GM10847 (cell line): ENCODE results near the gene TMEM212.

ENCODE experiments used
- POLR2A ChIP-seq: IDR thresholded peaks from 2 replicates; pipeline ENCODE4 v1.6.1; 2011; ENCODE audit not compliant: insufficient read length; ENCODE audit errors: extremely low read depth

The TMEM212 gene

DNA sequence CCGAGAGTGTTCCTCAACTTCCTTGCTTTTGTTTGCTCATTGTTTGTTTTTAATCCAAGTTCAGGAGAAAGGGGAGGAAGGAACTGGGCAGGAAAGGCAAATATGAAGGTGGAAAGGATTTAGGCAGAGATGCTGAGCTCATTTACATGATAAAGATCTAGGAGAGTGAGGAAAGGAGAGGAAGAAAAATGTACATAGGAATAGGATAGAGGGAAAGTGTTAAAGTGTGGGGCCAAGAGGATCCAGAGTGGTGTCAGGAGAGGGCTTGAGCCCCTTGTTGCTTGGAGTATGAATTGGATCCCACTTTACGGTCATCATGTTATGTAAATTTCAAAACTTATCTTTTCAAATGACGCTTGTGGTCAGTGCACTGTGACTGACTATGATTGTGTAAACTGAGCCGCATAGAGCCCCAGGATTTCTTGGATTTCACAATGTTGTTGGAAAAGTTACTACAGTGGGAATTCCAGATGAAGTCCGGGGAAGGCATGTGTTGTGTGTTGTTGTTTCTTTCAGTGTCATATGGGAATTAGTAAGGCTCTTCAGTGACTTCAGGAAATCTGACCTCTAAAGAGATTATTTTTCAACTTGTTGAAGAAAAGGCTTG lies 17.8 kb upstream of the TMEM212 start:
- no peak for TF ChIP-seq POLR2A

DNA sequence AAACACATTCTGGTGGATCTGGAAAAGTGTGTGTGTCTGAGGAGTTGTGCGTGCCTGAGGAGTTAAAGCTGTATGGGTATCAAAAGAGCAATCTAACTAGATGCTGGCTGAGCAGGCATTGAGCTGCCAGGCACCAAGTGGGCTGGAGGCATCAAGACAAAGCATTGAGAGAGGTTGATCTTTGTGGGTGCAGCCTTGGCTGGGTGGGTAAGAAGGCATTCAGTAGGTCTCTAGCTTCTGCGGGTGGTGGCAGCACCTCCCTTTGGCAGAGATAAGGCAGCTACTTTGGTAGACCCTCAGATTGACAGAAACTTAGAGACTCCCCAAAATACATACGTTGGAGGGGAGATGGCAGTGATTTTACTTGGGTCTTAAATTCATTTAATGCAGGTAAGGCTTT lies 15.8 kb upstream of the TMEM212 start:
- TF ChIP-seq POLR2A = no peak

DNA sequence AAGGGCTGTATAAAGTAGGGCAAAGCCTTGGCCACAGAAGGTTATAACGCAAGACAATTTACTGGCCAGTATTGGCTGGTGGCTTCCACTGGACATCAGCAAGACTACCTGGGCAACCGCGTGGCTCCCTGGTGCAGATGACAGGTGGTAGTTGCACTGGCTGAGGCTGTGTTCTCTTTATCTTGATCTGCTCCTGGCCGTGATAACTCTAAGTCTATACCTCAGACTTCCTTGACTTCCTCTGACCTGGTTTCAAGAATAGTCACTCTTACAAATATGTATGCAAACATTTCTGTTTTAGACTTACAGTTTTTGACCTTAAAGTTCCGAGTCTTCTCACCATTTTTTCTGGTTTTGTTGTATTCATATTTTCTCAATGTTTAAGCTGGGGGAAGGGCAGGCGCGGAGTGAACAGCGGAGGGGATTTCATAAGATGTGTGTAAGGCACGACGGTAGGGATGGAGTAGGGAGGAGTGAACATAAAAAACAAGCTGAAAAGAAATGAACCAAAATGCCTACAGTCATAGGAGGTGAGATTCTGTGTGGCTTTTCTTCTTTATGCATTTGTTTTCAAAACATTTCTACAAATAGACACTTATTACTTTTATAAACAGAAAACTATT lies 15.2 kb upstream of the TMEM212 start:
- TF ChIP-seq POLR2A = no peak

DNA sequence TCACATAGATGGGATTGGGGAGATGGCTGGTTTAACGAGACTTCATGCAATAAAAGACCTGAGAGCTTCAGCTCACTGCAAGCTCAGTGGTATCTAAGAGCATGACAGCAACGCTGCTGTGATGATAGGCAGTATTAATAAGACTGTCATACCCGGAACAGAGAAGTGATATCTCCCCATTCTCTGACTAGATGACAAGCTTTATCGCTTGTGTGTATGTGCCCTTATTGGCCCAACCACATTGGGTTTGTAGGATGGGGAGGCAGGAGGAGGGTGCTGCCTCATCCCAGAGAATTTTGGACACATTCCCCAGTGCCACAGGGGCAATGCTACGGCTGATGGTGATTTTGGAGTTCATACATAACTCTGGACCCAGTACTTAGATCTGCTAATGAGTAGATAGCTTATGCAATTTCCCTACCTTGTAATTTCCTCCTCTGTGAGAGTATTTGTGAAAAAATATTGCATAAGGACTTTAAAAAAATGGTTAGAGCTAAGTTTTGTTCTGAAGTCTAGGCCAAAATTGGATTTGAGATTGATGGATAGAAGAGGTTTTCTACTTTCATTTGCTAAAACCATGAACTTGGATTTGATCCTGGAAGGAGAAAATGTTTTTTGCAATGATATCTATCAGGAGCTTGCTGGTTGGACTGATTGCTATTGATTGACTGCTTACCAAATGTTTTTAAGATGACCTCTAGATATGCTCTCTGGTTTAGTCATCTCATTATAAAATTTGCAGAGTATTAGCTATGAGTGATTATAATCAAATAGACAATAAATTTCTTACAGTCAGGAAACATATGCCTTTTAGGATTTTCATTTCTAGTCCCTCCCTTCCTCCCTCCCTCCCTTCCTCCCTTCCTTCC lies 14.0 kb upstream of the TMEM212 start:
- TF ChIP-seq POLR2A = no peak

DNA sequence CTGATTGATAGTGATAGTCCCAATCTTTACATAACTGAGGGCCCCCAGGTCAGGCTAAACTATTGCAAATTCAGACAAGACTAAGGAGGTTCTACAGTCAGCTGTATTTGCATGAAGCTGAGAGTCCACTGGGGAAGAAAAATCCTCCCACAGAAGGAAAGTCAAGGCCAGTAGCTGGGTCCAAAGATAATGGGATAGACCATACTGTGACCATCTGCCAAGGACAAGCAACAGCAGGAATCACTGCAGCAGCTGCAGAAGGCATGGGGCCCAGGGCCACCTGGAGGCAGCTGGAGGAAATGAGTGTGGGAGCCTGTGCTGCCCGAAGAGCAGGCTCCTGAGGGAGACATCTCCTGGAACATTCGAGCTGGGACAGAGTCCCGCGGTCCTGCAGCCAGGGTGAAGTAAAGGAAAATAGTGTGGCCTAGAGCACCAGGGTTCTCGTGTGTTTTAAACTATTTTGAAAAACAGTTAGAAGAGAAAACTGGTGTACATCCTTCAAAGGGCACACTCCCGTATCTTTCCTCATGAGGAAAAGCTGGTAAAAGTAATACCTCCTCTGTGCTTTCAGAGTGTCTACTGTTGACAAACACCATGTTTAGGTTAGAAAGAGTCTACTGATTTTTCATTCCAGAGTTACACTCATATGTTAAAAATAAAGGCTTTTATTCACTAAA lies 13.2 kb upstream of the TMEM212 start:
- no peak for TF ChIP-seq POLR2A

DNA sequence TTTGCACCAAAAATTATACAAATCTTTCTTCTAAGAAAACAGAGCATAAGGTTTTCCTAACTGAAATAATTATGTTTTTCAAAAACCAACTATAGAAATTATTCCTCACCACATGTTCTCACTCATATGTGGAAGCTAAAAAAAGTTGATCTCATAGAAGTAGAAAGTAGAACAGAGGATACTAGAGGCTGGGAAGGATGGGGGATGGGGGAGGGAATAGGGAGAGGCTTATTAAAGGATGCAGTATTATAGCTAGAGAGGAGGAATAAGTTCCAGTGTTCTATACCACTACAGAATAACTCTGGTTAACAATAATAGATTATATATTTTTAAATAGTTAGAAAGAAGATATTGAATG lies 12.7 kb upstream of the TMEM212 start:
- no peak for TF ChIP-seq POLR2A

DNA sequence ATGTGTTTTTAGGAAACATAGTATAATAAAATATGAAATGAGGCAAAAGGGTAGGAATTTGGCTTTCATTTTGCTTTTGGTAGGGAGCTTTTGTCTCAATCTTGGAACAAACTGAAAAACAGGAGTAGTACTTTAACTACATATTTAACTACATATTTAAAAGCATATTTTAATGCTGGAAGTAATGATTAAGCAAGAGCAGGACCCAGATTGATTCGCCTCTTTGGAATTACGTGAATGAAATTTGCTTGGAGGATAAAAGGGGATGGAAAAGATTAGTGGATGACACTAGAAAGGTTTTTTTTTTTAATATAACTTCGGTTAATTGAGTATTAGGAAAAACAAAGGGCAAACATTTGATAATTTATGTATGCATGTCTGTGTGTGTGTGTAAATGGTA lies 11.2 kb upstream of the TMEM212 start:
- no peak for TF ChIP-seq POLR2A

DNA sequence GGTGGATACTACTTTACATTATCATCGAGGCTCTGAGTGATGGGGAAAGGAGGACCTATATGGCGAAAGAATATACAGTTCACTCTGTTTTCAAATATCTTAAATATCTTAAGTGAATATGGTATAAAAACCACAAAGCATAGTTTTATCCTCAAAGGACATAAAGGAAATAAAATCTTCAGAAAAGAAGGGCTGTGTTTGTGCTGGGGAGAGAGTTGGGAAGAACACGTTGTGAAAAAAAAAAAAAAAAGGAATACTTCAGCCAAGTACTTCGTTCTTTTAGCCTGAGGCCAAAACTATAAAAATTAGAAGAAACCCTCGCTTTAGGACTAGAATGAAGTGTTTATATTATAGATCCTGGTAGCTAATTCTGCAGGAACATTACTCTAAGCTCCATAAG lies 10.2 kb upstream of the TMEM212 start:
- no peak for TF ChIP-seq POLR2A

DNA sequence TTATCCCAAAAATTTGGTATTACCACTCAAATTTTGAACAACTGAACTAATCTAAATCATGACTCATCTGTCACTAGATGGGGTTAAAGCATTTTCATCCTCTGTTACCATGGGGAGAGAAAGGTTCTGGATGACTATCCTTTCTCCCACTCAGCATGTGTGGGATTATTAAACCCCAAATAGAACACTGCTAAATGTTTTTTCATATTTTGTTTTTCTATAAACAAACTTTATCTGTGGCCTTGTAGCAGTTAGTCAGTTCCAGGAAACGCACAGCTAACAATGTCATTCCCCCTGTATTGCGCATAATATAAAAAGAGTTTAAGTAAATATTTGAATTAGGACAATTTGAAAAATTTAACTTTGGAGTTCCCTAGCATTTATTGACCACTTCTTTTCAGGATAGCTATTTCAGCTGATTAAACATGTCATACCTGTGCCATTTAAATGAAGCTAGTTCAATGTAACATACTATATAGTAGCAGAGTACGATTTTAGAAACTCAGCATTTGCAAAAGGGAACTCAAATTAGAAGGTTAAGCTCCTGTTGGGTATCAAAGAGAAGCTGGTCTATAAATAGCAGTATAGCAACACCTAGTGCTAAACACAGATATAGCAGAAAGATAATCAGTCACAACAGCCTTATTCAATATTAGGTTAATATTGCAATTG lies 9.2 kb upstream of the TMEM212 start:
- TF ChIP-seq POLR2A = no peak

DNA sequence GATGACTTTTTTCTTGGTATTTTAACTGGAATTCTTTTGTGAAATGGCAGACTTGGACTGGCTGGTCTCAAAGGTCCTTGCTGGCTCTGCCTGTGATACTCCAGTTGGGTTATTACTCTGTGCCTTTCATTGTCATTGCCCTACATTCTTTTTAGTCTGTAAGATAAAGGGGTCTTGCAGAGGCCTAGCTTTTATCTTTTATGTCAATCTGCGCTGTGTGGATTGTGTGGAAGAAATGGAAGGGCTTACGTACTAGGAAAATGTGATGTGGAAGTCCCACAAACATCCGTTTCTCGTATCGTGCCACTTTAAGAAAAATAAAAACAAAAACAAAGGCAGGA lies 8.7 kb upstream of the TMEM212 start:
- no peak for TF ChIP-seq POLR2A

DNA sequence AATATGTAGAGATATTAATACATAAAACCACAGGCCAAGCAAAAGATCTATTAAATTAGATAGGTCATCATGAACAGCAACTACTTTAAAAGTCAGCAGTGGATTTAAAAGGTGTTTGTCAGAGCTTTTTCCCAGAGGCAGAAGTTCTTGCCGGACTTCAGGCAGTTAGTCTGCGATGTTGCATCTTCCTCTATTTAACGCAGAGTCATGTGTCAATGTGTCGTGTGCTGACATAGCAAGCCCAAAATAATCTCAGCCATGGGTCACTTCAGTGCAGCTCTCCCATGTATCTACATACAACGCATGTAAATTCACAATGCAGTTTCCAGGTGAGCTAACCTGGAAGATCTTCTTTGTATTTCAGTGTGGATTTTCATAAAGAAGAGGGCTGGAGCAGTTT lies 8.0 kb upstream of the TMEM212 start:
- TF ChIP-seq POLR2A = no peak

DNA sequence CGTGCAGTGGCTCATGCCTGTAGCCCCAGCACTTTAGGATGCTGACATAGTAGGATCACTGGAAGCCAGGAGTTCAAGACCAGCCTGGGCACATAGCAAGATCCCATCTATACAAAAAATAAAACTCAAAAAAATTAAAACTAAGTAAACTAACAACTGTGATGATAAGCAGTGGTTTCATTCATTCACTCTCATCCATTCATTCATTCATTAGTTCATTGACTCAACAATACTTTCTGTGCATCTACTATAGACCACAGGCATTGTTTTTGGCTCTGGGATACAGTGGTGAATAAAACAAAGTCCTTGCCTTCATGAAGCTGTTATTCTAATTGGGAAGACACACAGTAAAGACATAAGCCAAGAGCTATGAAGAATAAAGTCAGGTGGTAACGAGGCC lies 7.5 kb upstream of the TMEM212 start:
- TF ChIP-seq POLR2A = no peak

DNA sequence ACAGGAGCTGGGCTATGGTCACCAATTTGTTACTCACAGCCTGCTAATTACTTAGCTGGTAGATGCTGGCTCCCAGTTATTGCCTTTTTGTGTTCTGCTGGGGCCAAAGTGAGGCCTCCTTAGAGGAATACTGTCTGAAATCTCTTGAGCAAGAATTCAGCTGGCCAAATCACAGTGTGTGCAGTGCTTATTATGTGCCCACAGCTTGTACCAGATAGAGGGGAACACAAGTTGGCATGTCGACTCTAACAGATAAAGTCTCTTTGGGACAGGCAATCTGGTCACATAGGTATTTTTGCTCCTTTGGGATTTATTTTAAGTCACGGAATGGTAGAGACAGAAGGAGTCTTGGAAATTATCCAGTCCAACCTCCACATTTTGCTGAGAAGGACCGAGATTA lies 6.3 kb upstream of the TMEM212 start:
- TF ChIP-seq POLR2A = no peak

DNA sequence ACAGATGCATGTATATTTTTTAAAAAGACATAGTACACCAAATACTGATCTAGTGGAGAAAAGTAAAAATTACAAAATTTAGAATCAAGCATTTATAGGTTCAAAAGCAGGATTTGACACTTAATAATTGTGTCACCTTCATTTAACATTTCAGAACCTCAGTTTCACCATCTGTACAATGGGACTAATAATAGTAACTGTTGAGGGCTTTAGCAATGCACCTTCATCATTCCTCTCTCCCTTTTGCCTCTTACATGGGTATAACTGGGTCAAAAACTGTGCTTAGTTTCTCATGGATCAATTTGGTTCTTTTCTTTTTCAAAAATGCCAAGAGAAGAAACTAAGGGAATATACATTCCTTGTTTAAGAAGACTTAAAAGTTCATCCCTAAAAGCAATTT lies 5.5 kb upstream of the TMEM212 start:
- no peak for TF ChIP-seq POLR2A

DNA sequence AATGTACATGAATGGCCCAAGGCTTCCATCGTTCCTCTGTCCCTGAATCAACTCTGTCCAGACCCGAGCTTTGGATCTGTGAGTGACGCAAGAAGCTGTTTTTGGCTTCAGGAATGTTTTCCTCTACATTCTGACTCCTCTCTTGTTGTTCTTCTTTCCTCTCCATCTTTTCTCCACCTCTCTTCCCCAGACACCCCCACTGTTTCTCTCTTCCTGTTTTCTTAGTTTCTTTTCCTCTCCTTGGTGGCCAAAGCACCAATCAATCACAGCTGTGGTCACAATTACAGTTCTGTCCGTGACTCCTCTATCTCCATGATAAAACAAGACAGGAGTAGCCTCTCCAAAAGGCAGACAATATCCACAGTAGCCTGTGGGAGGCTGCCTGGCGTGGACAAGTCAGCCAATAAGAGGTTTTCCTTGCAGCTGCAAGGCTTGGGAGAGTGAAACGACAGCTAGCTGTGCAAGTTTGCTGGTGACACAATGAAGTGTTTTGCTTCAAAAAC lies 4.9 kb upstream of the TMEM212 start:
- no peak for TF ChIP-seq POLR2A
